ENCODE measurements around the gene GNAQ.

GRCh38 chr9:77679088-77679487, 352.5 kb downstream of the GNAQ start:
- no peak for TF ChIP-seq EP300 (IDR thresholded peaks at IDR 0.05)
- no peak for TF ChIP-seq CTCF (IDR thresholded peaks at IDR 0.05)
- TF ChIP-seq POLR2AphosphoS5 (IDR thresholded peaks at IDR 0.05), result no peak

All from upper lobe of left lung (tissue), 4 donors.